A549 (cell line): ENCODE results near the gene DCP1A. TPM values are rescaled to one million over a fixed set of nuclear protein-coding genes. Genes with fewer than 3 reads are reported as not detected.

ENCODE experiments used
- ATAC-seq, 2 experiments: fragments of 200-7000 bp in 1 of 2; fragments of >200 bp in 1 of 2; cut with Nextera tagmentation in 1 of 2; cut with Tn5 transposase in 1 of 2; 3 replicates each; pipeline versions ENCODE4 v1.8.0 to v1.9.1; 2018 to 2020; ENCODE audit warnings: mild to moderate bottlenecking in 1 of 2, moderate library complexity in 1 of 2
- CTCF ChIA-PET: fragments of 300-600 bp; sonication (Branson Sonifier 250); formaldehyde crosslinking; extraction: SDS; loops from one replicate; lab custom pipeline; 2021; ENCODE audit warnings: antibody characterized with exemption, inconsistent platforms; lab: Yijun Ruan, JAX
- POLR2A ChIA-PET: fragments of 350-600 bp; formaldehyde crosslinking; extraction: SDS; loops from one replicate; lab custom pipeline; 2021; ENCODE audit warnings: antibody characterized with exemption, inconsistent platforms; lab: Yijun Ruan, JAX
- DNase-seq, 2 experiments: peaks; one replicate each; pipeline versions ENCODE4 v3.0.0 to v3.0.0-alpha.2; 2011 to 2016; ENCODE audit warnings: low read depth in 1 of 2, low spot score in 1 of 2
- FAIRE-seq: peaks from 2 replicates; lab custom pipeline; 2011; peaks lifted over from hg19 to GRCh38; lab: Jason Lieb, UNC
- H3K27ac ChIP-seq, 2 experiments: fragments of >200 bp; sonication (Bioruptor Twin); formaldehyde crosslinking; 3 replicates each; pipeline ENCODE4 v1.5.1; 2016 to 2017
- H3K4me1 ChIP-seq: fragments of >200 bp; sonication (Bioruptor Twin); formaldehyde crosslinking; 3 replicates; pipeline ENCODE4 v1.6.1; 2016
- H3K4me2 ChIP-seq: fragments of >200 bp; sonication (Bioruptor Twin); formaldehyde crosslinking; 3 replicates; pipeline ENCODE4 v1.6.1; 2016
- H3K4me3 ChIP-seq: fragments of >200 bp; sonication (Bioruptor Twin); formaldehyde crosslinking; 3 replicates; pipeline ENCODE4 v1.5.1; 2016
- H3K9me3 ChIP-seq: fragments of >200 bp; sonication (Bioruptor Twin); formaldehyde crosslinking; 3 replicates; pipeline ENCODE4 v1.6.1; 2016
- BHLHE40 ChIP-seq: IDR thresholded peaks from 2 replicates; pipeline ENCODE4 v1.6.1; 2012; ENCODE audit warnings: low read depth, low read length, inconsistent platforms
- CBX8 ChIP-seq: fragments of 200-600 bp; sonication (generic); IDR thresholded peaks from 2 replicates; pipeline ENCODE4 v1.6.1; 2016
- CHD4 ChIP-seq: fragments of 200-600 bp; sonication (generic); IDR thresholded peaks from 2 replicates; pipeline ENCODE4 v1.6.1; 2016; ENCODE audit warnings: antibody characterized with exemption, mild to moderate bottlenecking, borderline replicate concordance
- FOSB ChIP-seq: fragments of 250-450 bp; sonication (Bioruptor Pico); IDR thresholded peaks from 2 replicates; pipeline ENCODE4 v1.5.0; 2020; ENCODE audit warnings: mild to moderate bottlenecking, moderate library complexity
- HDAC2 ChIP-seq: fragments of 200-600 bp; sonication (generic); IDR thresholded peaks from 2 replicates; pipeline ENCODE4 v1.6.1; 2016
- HEYL ChIP-seq: fragments of 250-450 bp; sonication (Bioruptor Pico); IDR thresholded peaks from 2 replicates; pipeline ENCODE4 v1.8.0; 2021; ENCODE audit warnings: mild to moderate bottlenecking, moderate library complexity
- KDM5A ChIP-seq: fragments of 200-600 bp; sonication (generic); IDR thresholded peaks from 2 replicates; pipeline ENCODE4 v1.6.1; 2016; ENCODE audit warnings: antibody characterized with exemption, mild to moderate bottlenecking
- MAFK ChIP-seq: fragments of 450-650 bp; IDR thresholded peaks from 2 replicates; pipeline ENCODE4 v1.6.1; 2014; ENCODE audit not compliant: partially characterized antibody
- MAZ ChIP-seq: fragments of 150-350 bp; IDR thresholded peaks from 2 replicates; pipeline ENCODE4 v1.6.1; 2014; ENCODE audit warnings: antibody characterized with exemption, low read depth, low read length, borderline replicate concordance
- NFE2L2 ChIP-seq: fragments of 150-350 bp; conservative IDR thresholded peaks from 2 replicates; pipeline ENCODE4 v1.6.1; 2014; ENCODE audit warnings: low read length
- NR3C1 ChIP-seq: fragments of >200 bp; sonication (Bioruptor Twin); formaldehyde crosslinking; IDR thresholded peaks from 3 replicates; pipeline ENCODE4 v1.6.1; 2017
- POLR2A ChIP-seq: IDR thresholded peaks from 2 replicates; pipeline ENCODE4 v1.6.1; 2012; ENCODE audit warnings: mild to moderate bottlenecking, low read length
- RNF2 ChIP-seq: fragments of 200-600 bp; sonication (generic); IDR thresholded peaks from 2 replicates; pipeline ENCODE4 v1.6.1; 2016; ENCODE audit warnings: low read depth, mild to moderate bottlenecking, antibody characterized with exemption, moderate library complexity, borderline replicate concordance
- ZNF302 ChIP-seq: fragments of 250-450 bp; sonication (Bioruptor Pico); IDR thresholded peaks from 2 replicates; pipeline ENCODE4 v1.9.0; 2021; ENCODE audit warnings: inconsistent platforms, mild to moderate bottlenecking, moderate library complexity
- ZSCAN20 ChIP-seq: fragments of 250-450 bp; sonication (Bioruptor Pico); IDR thresholded peaks from 2 replicates; pipeline ENCODE4 v1.8.0; 2022; ENCODE audit warnings: mild to moderate bottlenecking, moderate library complexity
- WGBS: methylation state at CpG from one replicate; pipeline ENCODE4 v1.1.6; 2017; ENCODE audit errors: missing lambda C conversion rate; 5-methylcytosine and 5-hydroxymethylcytosine counted together
- polyA plus RNA-seq, 4 experiments: library from polyadenylated mRNA; depleted of rRNA in 3 of 4; stranded (reverse); fragments of >200 nt; fragmentation: RNase III in 1 of 4; extraction: RNeasy Plus Mini Kit Qiagen cat#74134 plus additional on column Dnase treatment in 1 of 4; gene quantifications; 2 replicates in 3 of 4; 3 replicates in 1 of 4; pipeline ENCODE4 v1.2.3, GENCODE V29; 2011 to 2017
- TF ChIP-seq, protein P1 (sequence below): fragments of >200 bp; sonication (Bioruptor Twin); formaldehyde crosslinking; IDR thresholded peaks from 3 replicates; pipeline ENCODE4 v1.6.1; 2016
- TF ChIP-seq, protein P2 (sequence below): IDR thresholded peaks from 2 replicates; pipeline ENCODE4 v1.6.1; 2012
- TF ChIP-seq, protein P3 (sequence below): fragments of 250-450 bp; sonication (Bioruptor Pico); IDR thresholded peaks from 2 replicates; pipeline ENCODE4 v1.5.0; 2021; ENCODE audit warnings: mild to moderate bottlenecking, moderate library complexity, borderline replicate concordance
- TF ChIP-seq, protein P4 (sequence below): IDR thresholded peaks from 2 replicates; pipeline ENCODE4 v1.6.1; 2012
- TF ChIP-seq, protein P5 (sequence below): IDR thresholded peaks from 2 replicates; pipeline ENCODE4 v1.6.1; 2012; ENCODE audit warnings: low read depth, borderline replicate concordance
- TF ChIP-seq, protein P6 (sequence below): fragments of >200 bp; sonication (Bioruptor Twin); formaldehyde crosslinking; IDR thresholded peaks from 2 replicates; pipeline ENCODE4 v1.6.1; 2016

DCP1A gene
- polyA plus RNA-seq, 2 of the 4 experiments (the other 2 are of a cell fraction), result 7.3 to 27.4 TPM

GRCh38 chr3:53312832-53313231, 34.5 kb downstream of the DCP1A start:
- ATAC-seq (no peak), FAIRE-seq (no peak), DNase-seq (no peak)
- no peak overlapping the region for H3K4me2 ChIP-seq
- H3K9me3 ChIP-seq, result no peaks in the 10 kb centered on the region
- TF ChIP-seq, protein P1, sequence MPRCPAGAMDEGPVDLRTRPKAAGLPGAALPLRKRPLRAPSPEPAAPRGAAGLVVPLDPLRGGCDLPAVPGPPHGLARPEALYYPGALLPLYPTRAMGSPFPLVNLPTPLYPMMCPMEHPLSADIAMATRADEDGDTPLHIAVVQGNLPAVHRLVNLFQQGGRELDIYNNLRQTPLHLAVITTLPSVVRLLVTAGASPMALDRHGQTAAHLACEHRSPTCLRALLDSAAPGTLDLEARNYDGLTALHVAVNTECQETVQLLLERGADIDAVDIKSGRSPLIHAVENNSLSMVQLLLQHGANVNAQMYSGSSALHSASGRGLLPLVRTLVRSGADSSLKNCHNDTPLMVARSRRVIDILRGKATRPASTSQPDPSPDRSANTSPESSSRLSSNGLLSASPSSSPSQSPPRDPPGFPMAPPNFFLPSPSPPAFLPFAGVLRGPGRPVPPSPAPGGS, result no peak
- H3K27ac ChIP-seq, result no peak overlapping the region
- CTCF ChIA-PET, result interaction anchor here (0.9 kb wide), 1 partner anchor 23 kb away, joined by 3 read pairs; no protein-coding TSS in a partner anchor
- no peaks in the 10 kb centered on the region for H3K4me1 ChIP-seq
- WGBS, result 48% methylated on average over 1 of the region's 1 CpG
- POLR2A ChIA-PET, result no interaction called here
- H3K4me3 ChIP-seq, result no peak overlapping the region

DNA sequence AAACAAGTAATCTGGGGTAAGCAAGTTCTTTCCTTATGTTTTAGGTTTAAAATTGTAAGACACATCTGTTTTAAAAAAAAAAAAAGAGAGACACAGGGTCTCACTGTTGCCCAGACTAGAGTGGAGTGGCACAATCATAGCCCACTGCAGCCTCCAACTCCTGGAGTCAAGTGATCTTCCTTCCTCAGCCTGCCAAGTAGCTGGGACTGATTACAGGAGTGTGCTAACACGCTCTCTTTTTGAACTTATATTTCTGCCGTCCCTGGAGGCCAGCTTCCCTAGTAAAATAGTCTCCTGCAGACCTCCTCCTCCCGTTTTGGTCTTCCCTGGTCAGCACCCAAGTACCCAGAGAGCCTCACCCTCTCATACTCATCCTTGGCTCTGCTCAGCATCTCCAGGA, 35.5 kb downstream of the DCP1A start:
- FAIRE-seq (no peak), ATAC-seq (no peak), DNase-seq (no peak)
- Histone ChIP-seq H3K4me3 (no peak overlapping the region), H3K27ac (no peak overlapping the region), H3K4me1 (no peaks in the 10 kb centered on the region), H3K4me2 (no peak overlapping the region), H3K9me3 (no peaks in the 10 kb centered on the region)
- ChIA-PET POLR2A (no interaction called here), CTCF (interaction anchor here (0.9 to 1.6 kb wide), 5 partner anchors 8 to 27 kb away, joined by 3 to 6 read pairs (median 3); no protein-coding TSS in a partner anchor)
- TF ChIP-seq, protein P2, sequence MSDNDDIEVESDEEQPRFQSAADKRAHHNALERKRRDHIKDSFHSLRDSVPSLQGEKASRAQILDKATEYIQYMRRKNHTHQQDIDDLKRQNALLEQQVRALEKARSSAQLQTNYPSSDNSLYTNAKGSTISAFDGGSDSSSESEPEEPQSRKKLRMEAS, result no peak
- no peak for TF ChIP-seq HDAC2
- no peak for TF ChIP-seq ZSCAN20 (CRISPR knock-in tag)
- no peak for TF ChIP-seq BHLHE40
- TF ChIP-seq CBX8, result no peak
- TF ChIP-seq, protein P1, result no peak
- WGBS, result 80% methylated on average over 3 of the region's 3 CpGs

GRCh38 chr3:53303957-53304356, 43.4 kb downstream of the DCP1A start:
- H3K4me2 ChIP-seq, result no peak overlapping the region
- no peak overlapping the region for H3K4me3 ChIP-seq
- TF ChIP-seq, protein P3, sequence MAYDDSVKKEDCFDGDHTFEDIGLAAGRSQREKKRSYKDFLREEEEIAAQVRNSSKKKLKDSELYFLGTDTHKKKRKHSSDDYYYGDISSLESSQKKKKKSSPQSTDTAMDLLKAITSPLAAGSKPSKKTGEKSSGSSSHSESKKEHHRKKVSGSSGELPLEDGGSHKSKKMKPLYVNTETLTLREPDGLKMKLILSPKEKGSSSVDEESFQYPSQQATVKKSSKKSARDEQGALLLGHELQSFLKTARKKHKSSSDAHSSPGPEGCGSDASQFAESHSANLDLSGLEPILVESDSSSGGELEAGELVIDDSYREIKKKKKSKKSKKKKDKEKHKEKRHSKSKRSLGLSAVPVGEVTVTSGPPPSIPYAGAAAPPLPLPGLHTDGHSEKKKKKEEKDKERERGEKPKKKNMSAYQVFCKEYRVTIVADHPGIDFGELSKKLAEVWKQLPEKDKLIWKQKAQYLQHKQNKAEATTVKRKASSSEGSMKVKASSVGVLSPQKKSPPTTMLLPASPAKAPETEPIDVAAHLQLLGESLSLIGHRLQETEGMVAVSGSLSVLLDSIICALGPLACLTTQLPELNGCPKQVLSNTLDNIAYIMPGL (CRISPR knock-in tag), result no peak
- no peak for TF ChIP-seq KDM5A
- TF ChIP-seq MAFK, result no peak
- TF ChIP-seq, all 56 proteins: peak for 0
- POLR2A ChIA-PET, result no interaction called here
- 86% methylated on average over 3 of the region's 3 CpGs for WGBS
- Histone ChIP-seq H3K9me3 (no peaks in the 10 kb centered on the region), H3K4me1 (peaks cover 8% of the 10 kb centered on the region; the same call in 2 of the 3 replicates), H3K27ac (no peak overlapping the region)
- no peak for ATAC-seq
- DNase-seq, result no peak
- CTCF ChIA-PET, result interaction anchor here (1.8 kb wide), 1 partner anchor 406 kb away, joined by 7 read pairs; no protein-coding TSS in a partner anchor
- no peak for FAIRE-seq

GRCh38 chr3:53303549-53303948, 43.8 kb downstream of the DCP1A start:
- Histone ChIP-seq H3K27ac (no peak overlapping the region), H3K4me1 (peaks cover 8% of the 10 kb centered on the region; the same call in 2 of the 3 replicates), H3K4me2 (no peak overlapping the region), H3K9me3 (no peaks in the 10 kb centered on the region), H3K4me3 (no peak overlapping the region)
- TF ChIP-seq HEYL (no peak), CHD4 (no peak), POLR2A (no peak), MAZ (no peak), RNF2 (no peak), NR3C1 (no peak), ZNF302 (CRISPR knock-in tag) (no peak), FOSB (CRISPR knock-in tag) (no peak), NFE2L2 (no peak)
- TF ChIP-seq, protein P4, sequence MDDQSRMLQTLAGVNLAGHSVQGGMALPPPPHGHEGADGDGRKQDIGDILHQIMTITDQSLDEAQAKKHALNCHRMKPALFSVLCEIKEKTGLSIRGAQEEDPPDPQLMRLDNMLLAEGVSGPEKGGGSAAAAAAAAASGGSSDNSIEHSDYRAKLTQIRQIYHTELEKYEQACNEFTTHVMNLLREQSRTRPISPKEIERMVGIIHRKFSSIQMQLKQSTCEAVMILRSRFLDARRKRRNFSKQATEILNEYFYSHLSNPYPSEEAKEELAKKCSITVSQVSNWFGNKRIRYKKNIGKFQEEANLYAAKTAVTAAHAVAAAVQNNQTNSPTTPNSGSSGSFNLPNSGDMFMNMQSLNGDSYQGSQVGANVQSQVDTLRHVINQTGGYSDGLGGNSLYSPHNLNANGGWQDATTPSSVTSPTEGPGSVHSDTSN, result no peak
- TF ChIP-seq, protein P5, sequence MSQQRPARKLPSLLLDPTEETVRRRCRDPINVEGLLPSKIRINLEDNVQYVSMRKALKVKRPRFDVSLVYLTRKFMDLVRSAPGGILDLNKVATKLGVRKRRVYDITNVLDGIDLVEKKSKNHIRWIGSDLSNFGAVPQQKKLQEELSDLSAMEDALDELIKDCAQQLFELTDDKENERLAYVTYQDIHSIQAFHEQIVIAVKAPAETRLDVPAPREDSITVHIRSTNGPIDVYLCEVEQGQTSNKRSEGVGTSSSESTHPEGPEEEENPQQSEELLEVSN, result no peak
- TF ChIP-seq, protein P6, sequence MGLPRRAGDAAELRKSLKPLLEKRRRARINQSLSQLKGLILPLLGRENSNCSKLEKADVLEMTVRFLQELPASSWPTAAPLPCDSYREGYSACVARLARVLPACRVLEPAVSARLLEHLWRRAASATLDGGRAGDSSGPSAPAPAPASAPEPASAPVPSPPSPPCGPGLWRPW, result no peak
- FAIRE-seq, result no peak
- no peak for DNase-seq
- ChIA-PET CTCF (no interaction called here), POLR2A (no interaction called here)
- ATAC-seq, result no peak
- WGBS, result 77% methylated on average over 3 of the region's 3 CpGs
